COLO668 (cell line): Measurements from ENCODE around the gene CLEC16A.
"Not testable (repeated sequence)": the region's sequence is repeated elsewhere in the genome, so short reads cannot be mapped to it uniquely, and the experiment has no call there.

ENCODE experiments used
- DNase-seq: peaks from one replicate; lab custom pipeline; 2025; ENCODE audit not compliant: unreplicated experiment; lab: John Stamatoyannopoulos, UW

CLEC16A gene

GRCh38 chr16:11210260-11210659 lies 265.9 kb downstream of the CLEC16A start:
- no peak for DNase-seq

- DNase-seq = peak; percentile 4
These were observed 267.0 kb downstream of the CLEC16A start for GRCh38 chr16:11211061-11211976.

GRCh38 chr16:11211977-11212797 lies 267.8 kb downstream of the CLEC16A start:
- no peak for DNase-seq

- DNase-seq = peak; percentile 36
These were observed 268.4 kb downstream of the CLEC16A start for GRCh38 chr16:11212798-11213196.

- no peak for DNase-seq
These were observed 269.0 kb downstream of the CLEC16A start for GRCh38 chr16:11213373-11213772.

- no peak for DNase-seq
These were observed 269.4 kb downstream of the CLEC16A start for GRCh38 chr16:11213799-11214198.

GRCh38 chr16:11215935-11216556 lies 271.7 kb downstream of the CLEC16A start:
- DNase-seq = no peak

GRCh38 chr16:11217651-11218603 lies 273.6 kb downstream of the CLEC16A start:
- DNase-seq = no peak

GRCh38 chr16:11218604-11218962 lies 274.2 kb downstream of the CLEC16A start:
- DNase-seq = no peak

- no peak for DNase-seq
These were observed 274.8 kb downstream of the CLEC16A start for GRCh38 chr16:11219178-11219577.

GRCh38 chr16:11220507-11220906 lies 276.1 kb downstream of the CLEC16A start:
- not testable (repeated sequence) for DNase-seq

- no peak for DNase-seq
These were observed 279.9 kb downstream of the CLEC16A start for GRCh38 chr16:11224096-11224893.

- no peak for DNase-seq
These were observed 280.7 kb downstream of the CLEC16A start for GRCh38 chr16:11224894-11225676.

GRCh38 chr16:11225677-11226549 lies 281.5 kb downstream of the CLEC16A start:
- no peak for DNase-seq

GRCh38 chr16:11229432-11229831 lies 285.1 kb downstream of the CLEC16A start:
- no peak for DNase-seq

GRCh38 chr16:11229906-11230305 lies 285.5 kb downstream of the CLEC16A start:
- no peak for DNase-seq

GRCh38 chr16:11231367-11231970 lies 287.1 kb downstream of the CLEC16A start:
- no peak for DNase-seq
